H1 (cell line): ENCODE results near the gene THEMIS.

Experiments used
- CHD2 ChIP-seq: IDR thresholded peaks from 2 replicates; pipeline ENCODE4 v1.6.1; 2012; ENCODE audit warnings: low read length, improper control_type of control experiment
- CTCF ChIP-seq, 3 experiments: IDR thresholded peaks; 1 replicate in 2 of 3; 2 replicates in 1 of 3; pipeline versions ENCODE4 v1.5.1 to v1.6.1; 2011; ENCODE audit warnings: low read length in 3 of 3, mild to moderate bottlenecking in 3 of 3, inconsistent platforms in 2 of 3, low read depth in 1 of 3, moderate library complexity in 1 of 3; ENCODE audit not compliant: insufficient read depth in 1 of 3; ENCODE audit errors: control extremely low read depth in 1 of 3
- EP300 ChIP-seq, 2 experiments: IDR thresholded peaks; 1 replicate in 1 of 2; 2 replicates in 1 of 2; pipeline ENCODE4 v1.6.1; 2011 to 2012; ENCODE audit warnings: low read depth in 2 of 2, low read length in 2 of 2, mild to moderate bottlenecking in 2 of 2, borderline replicate concordance in 1 of 2, inconsistent platforms in 1 of 2, moderate library complexity in 1 of 2
- EZH2 ChIP-seq: fragments of 200-600 bp; sonication (generic); IDR thresholded peaks from 2 replicates; pipeline ENCODE4 v1.7.1; 2012; ENCODE audit warnings: low read depth, mild to moderate bottlenecking, moderate library complexity, low read length, inconsistent platforms; ENCODE audit not compliant: severe bottlenecking
- JUND ChIP-seq: IDR thresholded peaks from 2 replicates; pipeline ENCODE4 v1.6.1; 2011; ENCODE audit warnings: mild to moderate bottlenecking, improper control_type of control experiment, low read length
- POLR2A ChIP-seq, 2 experiments: IDR thresholded peaks; 1 replicate in 1 of 2; 2 replicates in 1 of 2; pipeline ENCODE4 v1.6.1; 2011; ENCODE audit warnings: low read depth in 2 of 2, low read length in 2 of 2, mild to moderate bottlenecking in 2 of 2; ENCODE audit errors: control extremely low read depth in 1 of 2
- SP1 ChIP-seq: IDR thresholded peaks from 2 replicates; pipeline ENCODE4 v1.6.1; 2011; ENCODE audit warnings: low read depth, low read length
- SUZ12 ChIP-seq: fragments of 200-600 bp; sonication (generic); IDR thresholded peaks from 2 replicates; pipeline ENCODE4 v1.6.1; 2012; ENCODE audit warnings: mild to moderate bottlenecking, inconsistent platforms, low read length, moderate library complexity, mixed read lengths

GRCh38 chr6:127844529-127844928 lies 56.3 kb downstream of the THEMIS start:
- TF ChIP-seq SUZ12 (no peak), CHD2 (no peak), EZH2 (no peak), POLR2A (IDR thresholded peaks at IDR 0.05; ENCODE audit: control extremely low read depth in 1 of 2, low read depth in 2 of 2, low read length in 2 of 2) (no peak), SP1 (no peak), CTCF (IDR thresholded peaks at IDR 0.05; ENCODE audit: control extremely low read depth in 1 of 3, insufficient read depth in 1 of 3, low read depth in 1 of 3, low read length in 3 of 3) (no peak), EP300 (IDR thresholded peaks at IDR 0.05; ENCODE audit: borderline replicate concordance in 1 of 2, low read depth in 2 of 2, low read length in 2 of 2) (no peak), JUND (no peak)
